ENCODE results near the gene OPN3.

- TF ChIP-seq ATF2 (CRISPR knock-in tag; IDR thresholded peaks at IDR 0.05), result no peak
- no peak for TF ChIP-seq NR2C1 (IDR thresholded peaks at IDR 0.05)
- TF ChIP-seq NR2C1 (tag; IDR thresholded peaks at IDR 0.05), result no peak
- no peak for TF ChIP-seq MAZ (CRISPR knock-in tag; conservative IDR thresholded peaks at IDR 0.05 in 1 of 2, IDR thresholded peaks at IDR 0.05 in 1 of 2)
Measured at GRCh38 chr1:241646201-241646600, 6.0 kb upstream of the OPN3 start.
